HCEC 1CT (cell line): Measurements from ENCODE around the gene TBC1D22A.

ENCODE experiments used
- DNase-seq: peaks from one replicate; pipeline ENCODE4 v3.0.0-alpha.2; 2017

Gene TBC1D22A

DNA sequence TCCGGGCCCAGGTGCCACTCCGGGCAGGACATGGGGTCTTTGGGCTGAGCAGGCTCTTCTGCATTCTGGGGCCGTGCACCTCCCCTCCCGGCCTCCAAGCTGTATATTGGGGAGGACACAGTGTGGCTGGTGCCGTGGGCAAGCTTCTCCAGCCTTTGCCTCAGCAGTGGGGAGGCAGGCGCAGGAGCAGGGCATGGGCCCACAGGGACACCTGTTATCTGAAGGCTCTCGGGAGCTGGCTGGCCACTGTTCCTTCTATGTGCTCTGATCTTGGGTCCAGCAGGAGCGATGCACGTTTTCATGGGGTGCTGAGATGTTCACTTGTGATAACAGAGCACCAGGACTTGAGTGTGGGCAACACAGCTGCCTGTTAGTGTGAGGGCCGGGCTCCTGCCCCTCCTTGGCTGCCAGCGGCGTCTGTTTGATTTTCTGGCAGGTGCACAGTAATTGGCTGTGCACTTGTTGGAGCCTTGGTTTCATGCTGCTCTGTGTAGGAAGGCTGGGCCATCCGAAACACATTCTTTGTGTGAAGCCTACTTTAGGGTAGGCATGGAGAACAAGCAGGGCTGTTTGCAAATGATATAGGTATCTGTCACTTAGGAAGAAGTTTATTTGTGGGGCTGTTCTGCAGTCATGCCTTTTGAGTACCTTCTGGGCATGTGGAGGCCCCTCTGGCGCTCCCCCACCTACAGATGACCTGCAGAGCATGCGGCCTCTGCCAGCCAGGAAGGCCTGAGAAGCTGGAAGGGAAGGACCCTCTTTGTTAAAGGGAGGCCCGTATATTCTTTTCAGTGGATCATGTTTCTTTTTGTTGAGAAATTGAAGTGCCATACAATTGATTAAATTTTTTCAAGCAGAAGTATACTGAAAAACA lies 201.5 kb downstream of the TBC1D22A start:
- DNase-seq, result no peak

DNA sequence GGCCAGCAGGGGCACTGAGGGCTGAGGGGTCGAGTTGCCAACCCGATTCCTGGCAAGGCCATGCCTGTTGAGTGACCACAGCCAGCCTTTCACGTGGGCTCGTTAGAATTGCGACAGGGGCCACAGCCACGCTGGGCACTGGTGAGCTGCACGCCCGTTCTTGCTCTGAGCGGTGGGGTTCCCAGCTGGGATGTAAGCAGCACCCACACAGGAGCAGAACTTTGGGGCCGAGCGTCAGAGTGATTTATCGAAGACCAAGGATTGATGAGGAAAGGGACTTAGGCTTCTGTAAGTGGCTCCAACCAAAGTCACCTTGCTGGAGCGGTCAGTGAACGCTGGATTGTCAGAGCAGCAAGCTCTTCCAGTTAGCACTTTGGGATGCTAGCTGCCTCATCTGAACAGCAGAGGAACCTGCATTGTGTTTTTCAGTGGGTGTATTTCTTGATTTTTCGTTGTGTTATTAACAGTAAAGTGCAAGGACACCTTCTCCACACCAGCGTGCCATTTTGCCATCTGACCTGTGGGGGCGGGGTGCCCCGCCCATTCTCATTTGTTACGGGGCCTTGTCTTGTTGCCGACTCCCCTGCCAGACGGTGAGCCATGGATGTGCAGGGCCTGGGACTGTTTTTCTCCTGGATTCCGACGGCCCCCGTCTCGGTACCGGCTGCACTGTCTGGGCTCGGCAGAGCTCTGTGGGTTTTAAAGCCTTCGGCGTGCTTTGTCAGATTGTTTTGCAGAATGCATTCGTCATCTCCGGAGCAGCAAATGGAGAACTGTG lies 202.5 kb downstream of the TBC1D22A start:
- DNase-seq, result no peak

DNA sequence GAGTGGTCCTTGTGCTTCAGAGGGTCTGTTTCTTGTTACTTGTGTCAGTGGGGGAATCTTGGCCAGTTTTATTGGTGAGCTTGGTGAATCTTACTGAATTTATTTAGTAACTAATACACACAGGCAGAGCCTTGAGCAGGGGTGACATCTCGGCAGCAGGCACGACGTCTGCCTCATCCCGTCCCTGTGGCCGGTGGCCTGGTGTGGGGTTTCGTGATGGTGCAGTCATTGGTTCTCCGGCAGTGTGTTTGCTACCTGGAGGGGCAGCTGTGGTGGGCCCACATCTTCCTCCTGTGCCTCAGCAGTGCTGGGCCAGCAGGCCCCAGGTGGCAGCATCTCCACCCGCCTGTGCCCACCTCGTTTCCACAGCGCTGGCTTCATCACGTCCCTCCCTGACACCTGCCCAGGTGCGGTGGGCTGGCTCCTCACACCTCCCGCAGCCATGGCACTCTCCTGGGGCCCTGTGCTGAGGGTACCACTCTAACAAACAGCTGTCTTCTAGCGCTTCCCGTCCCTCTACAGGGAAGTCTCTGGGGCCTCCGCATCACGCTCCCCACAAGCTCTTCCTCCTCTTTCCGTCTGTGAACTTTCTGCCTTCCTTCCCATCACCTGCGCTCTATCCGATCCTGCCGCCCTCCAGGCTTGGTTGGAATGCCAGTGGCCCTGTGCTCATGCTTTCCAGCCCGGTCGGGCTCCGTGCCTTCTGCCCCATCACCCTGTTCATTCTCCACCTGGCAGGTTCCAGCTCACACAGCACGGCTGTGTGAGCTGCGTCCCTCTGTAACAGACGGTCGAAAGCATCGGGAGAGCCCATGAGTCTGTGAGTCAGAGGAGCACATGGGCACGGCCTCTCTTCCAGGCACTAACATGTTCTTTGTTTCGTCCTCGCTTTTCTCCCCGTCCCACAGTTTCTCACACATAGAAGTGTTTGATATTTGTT lies 203.4 kb downstream of the TBC1D22A start:
- no peak for DNase-seq

DNA sequence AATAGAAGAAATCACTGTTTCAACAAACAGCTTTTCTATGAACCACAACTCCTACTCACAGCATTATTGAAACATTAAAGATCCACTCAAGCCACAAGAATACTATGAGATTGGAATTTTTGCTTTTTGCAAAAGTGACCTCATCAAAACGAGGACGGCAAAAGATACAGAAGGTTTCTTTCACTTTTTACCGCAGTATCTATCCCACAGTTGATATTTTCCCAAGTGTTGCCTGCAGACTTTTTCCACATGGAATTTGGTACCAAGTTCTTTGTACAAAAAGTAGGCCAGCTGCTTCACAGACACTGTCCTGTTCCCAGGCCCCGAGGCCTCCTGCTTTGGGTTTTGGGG lies 204.0 kb downstream of the TBC1D22A start:
- DNase-seq, result no peak

DNA sequence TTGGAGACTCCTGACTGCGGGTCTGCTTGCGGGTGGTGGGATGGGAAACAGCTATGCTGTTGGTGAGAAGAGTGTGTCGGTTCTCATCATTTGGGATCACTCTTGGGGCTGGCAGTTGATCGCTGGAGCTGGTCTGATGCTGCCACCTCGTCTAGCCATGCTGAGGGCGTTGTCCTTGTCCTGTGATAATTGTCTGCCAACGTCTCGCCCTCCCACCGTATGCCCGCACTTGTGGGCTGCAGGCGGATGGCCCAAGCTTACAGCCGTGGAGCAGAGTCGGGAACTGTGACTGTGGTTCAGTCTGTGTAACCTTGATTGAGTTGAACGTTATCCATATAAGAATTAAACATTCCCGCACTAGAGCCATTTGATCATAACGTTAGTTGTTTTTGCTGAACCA lies 204.4 kb downstream of the TBC1D22A start:
- DNase-seq, result no peak

DNA sequence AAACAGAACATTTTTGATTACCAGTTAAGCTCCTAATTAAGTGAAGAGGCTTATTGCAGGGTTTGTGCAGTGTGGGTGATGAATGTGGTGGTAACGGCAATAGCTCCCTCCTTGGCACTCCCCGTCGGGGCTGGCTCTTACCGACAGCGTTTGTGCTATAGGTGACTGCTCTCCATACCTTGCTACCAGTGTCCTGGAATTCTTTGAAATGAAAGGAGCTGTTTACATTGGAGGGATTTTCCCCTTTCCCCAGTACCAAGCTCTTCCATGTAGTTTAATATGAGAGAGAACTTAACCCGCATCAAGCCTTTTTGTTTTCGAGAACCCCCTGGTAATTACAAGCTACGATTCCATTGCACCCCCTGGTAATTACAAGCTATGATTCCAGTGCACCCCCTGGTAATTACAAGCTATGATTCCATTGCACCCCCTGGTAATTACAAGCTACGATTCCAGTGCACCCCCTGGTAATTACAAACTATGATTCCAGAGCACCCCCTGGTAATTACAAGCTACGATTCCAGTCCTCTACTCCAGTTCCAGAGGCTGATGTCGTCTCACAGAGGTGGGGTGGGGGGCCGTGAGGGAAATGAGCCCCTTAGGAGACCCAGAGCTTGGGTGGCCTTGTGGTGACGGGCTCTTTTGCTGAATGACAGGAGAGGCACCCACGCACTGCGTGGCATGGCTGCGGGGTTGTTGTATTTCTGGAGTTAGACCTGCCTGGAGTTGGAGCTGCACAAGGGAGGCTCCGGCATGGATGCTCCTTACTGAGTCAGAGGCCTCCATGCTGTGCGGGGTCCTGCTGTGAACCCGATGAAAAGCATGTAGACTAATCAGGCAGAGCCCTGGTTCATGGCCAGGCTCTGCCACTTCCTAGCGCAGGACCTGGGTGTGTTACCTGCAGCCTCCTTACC lies 205.3 kb downstream of the TBC1D22A start:
- DNase-seq, result no peak

DNA sequence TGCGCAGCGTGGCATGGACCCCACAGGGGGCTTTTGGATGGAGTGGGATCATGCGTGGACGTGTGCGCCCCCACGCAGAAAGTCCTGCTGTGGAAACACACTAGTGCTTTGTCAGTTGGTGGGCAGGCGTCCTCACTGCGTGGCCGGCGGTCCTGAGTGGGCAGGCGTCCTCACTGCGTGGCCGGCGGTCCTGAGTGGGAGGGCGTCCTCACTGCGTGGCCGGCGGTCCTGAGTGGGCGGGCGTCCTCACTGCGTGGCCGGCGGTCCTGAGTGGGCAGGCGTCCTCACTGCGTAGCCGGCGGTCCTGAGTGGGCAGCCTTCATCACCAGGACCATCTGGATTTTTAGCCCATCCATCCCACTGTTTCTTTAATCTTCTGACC lies 205.9 kb downstream of the TBC1D22A start:
- DNase-seq, result no peak

DNA sequence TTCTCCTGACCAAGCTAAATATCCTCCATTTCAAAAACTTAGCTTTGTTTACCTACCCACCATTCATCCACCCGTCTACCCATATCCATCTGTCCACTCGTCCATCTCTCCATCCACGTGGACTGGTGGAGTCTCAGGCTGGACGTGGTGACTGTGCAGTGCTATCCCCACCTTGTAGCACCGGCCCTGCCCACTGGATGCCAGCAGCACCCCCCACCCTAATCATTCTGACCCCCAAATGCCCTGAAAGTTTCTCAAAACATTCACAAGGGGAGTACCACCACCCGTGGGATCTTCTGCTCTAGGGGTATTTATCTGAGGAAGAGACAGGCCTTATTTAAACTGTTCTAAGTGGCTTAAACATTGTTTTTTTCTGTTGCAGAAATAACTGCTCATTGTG lies 206.4 kb downstream of the TBC1D22A start:
- no peak for DNase-seq

DNA sequence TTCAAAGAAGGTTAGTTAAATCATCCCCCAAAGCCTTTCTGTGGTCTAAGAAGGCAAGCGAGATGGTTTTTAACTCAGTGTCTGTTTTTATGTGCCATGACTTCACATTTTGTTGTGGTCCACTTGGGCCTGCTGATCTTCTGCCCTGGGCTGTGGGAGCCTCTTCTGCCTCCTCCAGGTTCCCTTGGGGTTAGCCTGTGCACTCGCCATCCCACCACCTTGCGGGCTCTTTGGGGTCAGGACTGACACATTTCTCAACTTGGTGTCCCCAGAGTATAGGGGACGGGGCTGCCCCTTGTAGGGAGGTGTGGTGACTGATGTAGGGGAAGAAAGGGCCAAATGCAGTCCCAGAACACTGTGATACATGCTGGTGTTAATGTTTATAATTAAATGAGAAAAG lies 207.0 kb downstream of the TBC1D22A start:
- DNase-seq, result no peak

DNA sequence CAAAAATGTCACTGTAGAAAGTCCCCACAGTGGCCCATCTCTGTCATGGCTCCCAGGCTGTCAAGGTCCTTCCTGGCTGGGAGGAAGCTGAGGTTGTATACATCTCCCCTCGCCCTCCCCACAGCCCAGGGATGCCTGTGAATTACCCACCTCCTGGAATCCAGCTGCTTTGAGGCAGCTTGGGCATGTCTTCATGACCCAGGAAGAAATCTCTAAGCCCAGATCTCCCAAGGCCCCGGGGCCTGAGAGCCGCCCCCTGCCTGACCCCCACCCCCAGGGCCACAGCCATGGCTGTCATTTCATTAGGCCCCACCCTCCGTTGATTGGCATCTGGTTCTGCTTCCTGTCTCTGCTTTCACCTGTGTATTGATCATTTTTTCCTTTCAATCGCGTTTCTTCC lies 207.5 kb downstream of the TBC1D22A start:
- no peak for DNase-seq

DNA sequence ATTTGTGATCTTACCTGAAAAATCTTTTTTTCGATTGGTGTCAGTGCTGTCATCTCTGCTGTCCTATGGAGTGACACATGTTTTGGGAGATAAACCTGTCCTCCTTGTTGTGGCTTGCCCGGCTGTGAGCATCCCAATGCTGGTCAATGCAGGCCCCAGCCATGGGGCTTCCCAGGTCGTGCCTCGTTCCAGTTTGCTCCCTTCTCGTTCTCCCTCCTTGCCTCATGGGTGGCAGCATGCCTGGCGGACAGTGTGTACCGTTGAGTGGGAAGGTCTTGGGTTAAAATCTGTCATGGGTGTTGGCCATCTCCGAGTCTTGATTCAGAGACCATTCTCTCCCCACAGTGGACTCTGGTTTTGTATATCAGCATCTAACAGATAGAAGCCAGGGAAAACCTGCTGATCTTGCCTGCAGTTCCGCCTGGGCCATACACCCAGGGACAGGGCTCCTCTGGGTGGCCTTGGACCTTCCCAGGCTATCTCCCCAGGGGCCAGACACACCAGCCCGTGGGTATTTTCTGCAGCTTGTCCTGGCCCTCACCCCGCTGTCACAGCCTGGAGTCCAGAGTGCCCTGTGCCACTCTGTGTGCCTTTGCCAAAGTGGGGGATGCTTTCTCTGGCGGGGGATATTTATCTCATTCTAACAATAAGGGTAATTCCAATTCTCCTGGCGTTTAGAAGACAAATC lies 208.1 kb downstream of the TBC1D22A start:
- DNase-seq, result no peak

DNA sequence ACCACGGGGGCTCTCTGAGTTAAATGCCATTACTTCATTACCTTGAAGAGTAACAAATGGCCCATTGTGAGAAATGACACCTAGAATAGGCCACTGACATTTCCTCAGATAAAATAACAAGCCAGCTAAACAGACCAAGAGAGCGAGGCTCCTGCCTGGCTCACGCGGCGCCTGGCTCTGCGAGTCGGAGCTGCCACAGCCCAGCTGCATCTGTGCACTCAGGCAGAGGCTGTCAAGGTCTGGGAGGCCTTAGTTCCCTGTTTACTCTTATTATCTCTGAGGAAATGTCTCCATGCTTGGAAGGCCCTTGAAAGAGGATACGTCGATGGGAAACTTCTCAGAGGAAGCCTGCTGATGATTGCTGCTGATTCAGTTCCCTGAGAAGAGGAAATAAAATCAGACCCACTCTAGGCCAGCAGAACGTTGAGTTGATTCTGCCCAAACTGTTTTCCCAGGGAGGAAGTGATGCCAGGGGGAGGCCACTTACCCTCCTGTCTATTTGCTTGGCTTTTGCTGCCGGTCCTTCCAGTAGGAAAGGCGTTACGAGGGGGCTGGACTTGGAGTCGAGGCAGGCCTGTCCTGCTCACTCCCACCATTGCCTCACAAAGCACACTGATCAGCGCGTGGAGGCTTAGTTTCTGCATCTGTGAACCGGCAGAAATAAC lies 208.8 kb downstream of the TBC1D22A start:
- DNase-seq, result no peak

DNA sequence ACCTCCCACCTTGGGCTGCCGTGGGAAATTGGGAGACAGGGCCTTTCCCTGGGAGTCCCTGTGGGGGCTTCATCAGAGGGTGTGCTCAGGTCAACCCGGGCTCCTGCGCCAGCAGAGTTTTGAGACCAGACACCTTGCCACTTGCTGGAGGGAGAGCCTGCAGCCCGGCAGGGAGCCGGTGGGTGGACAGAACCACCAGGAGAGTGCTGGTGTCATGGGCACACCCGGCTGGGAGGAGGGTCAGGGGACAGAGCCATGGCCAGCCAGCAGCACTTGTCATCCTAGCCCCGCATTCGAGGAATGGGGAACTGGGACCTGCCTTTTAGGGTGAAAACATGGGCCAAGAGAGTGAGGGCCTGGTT lies 209.3 kb downstream of the TBC1D22A start:
- DNase-seq, result no peak

DNA sequence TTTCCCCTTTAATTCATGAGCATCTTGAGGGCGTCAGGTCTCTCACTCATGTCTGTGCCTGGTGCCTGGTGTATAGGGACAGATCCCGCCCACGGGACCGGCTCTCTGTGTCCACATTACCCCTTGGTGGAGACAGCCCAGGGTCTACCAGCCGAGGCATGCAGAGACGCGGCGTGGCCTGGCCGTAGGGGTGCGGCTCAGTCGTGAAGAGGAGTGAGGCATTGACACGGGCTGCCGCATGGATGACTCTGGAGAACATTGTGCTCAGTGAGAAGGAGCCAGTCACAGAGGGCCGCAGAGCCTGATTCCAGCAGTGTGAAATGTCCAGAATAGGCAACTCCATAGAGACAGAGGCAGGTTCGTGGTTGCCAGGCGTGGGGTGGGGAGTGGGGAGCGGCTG lies 209.8 kb downstream of the TBC1D22A start:
- DNase-seq, result no peak

DNA sequence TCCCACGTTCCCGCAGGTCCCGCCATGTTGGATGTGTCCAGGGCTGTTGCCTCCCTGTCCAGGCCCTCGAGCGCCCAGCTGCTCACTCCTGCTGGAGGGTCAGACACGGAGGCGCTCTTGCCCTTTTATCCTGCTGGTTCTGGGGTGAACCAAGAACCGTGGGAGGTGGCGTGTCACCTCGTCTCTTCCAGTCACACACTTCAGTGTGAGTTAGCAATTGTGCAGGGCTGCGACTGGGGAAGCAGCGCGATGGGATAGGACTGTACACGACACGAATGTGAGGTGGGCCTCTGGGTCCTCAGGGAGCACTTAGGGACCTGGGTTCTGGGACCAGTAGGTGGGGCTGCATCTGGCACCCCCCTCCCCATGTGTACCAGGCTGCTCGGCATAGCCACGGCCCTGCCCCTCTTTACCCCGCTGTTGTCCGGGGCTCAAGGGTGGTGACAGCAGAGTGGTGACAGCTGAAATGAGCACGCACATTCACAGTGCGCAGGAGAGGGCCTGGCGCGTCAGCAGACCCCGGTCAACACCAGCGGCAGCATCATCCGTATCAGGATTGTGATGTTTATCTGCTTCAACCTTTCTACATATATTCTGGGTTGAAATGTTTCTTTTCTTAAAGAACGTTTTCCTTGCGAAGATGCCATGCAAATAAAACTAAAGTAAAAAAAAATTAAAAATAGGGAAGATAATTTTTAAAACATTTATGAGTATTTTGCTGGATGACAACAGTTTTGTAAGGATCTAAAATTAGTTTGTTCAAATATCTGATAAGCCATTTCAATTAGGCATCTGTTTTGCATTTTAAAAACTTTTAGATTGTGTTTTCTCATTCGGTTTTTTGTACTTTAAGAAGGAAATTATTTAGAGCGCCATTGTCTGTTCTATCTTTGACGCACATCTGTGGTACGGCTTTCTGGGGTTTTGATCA lies 210.7 kb downstream of the TBC1D22A start:
- DNase-seq, result no peak

DNA sequence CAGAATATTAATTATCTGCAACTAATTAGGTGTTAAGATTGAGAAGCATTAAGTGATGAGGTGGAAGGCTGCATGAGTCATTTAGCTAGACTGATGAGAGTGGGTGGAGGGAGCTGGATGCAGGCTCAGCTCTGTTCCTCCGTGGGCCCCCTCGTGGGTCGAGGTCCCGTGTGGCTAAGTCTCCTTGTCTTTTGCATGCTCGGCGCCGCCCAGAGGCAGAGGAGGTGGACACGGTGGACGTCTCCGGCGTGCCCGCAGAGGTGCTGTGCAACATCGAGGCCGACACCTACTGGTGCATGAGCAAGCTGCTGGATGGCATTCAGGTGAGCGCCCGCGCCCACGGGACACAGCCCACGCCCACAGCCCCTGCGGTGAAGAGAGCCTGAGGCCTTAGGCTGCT lies 211.6 kb downstream of the TBC1D22A start:
- no peak for DNase-seq

DNA sequence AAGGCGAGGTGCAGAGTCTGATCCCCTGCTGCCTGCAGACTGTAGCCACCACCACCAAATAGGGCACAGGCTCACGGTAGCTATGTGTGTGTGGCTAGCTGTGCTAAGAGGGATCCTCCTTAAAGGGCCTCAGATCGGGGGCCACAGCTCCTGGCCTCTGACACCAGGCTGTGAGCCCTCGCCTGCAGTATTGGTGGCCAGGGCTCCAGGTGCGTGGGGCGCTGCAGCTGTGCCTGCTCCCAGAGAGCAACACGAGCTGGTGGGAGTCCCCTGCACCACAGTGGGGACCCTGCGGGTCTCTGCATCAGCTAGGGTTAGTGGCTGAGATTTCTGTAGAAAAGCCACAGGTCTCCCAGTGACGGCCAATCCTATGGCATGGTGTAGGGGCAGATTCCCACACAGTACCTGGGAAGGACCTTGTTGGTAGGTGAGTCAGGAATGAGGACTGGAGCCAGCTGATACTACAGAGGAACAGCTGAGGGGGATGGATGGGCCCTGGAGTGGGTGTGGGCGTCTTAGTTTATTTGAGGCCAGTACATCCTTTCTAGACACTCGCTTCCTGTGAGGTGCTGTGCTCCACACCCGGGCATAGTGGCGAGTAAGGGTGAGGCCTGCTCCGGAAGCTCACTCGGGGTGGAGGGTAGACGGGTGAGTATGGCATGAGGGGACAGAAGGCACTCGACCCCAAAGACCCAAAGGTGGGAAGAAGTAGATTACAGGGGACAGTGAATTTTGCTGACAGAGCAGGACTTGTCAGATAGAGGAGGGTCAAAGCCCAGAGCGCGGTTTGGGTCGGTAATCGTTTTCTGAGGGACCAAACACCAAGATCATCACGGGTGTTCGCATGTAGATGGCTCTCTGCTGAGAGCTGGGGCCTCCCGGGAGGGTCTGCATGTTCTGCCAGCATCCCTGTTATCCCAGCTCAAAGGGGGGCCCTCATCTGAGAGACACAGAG lies 212.5 kb downstream of the TBC1D22A start:
- no peak for DNase-seq

DNA sequence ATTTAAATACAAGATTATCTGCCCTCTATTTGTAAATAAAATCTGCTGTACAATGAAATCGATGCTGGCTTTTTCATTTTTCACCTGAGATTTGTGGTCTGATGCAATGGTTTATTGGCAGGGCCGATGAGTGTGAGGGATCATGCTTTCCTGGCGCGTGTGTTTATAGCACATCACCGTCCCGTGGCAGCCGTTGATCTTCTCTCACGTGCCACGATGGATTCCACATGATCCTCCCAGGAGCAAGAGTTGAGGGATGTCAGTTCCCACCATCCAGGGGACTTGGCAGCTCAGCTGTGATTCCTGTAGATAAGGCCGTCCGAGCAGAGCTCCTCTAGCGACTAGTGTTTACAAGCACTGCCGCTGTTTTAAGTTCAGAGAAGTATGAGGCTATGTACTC lies 213.7 kb downstream of the TBC1D22A start:
- DNase-seq, result no peak

DNA sequence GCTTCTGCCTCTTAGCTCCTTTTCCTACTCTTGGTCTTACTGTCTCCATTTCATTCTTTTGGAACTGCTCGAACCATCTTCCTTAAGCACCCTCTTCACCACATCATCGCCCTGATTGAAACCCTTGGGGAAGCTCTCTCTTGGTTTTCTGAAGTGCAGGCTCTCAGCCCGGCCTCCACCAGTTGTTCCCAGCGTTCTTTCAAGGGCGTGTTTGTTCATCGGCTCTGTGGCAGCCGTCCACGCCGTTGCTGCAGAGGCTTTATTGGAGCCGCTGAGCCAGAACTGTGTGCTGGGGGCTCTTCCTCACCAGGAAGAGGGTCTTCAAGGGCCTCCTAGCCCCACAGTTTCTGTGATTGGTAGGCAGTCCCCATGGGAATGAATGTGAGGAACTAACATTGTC lies 214.1 kb downstream of the TBC1D22A start:
- DNase-seq, result no peak
